Measurements from ENCODE around the gene TMC4.
"Not testable (repeated sequence)": the region's sequence is repeated elsewhere in the genome, so short reads cannot be mapped to it uniquely, and the experiment has no call there.

TMC4 gene

DNA sequence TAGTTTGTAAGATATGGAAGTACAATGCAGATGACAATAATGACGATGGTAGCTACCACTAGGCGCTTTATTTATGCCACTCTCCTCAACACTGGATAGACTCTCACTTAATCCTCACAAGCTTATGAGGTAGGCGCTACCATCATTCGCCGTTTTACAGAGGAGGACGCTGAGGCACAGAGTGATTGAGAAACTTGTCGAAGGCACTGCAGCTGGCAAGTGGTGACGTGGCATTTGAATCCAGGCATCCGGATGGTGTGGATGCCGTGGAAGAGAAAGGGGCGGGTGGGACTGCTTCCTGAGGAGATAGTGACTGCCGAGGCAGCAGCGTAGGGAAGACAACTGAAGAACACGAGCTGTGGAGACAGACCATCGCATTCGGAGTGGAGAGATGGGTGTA, 26.4 kb upstream of the TMC4 start:
- no peak for DNase-seq (ENCODE audit: low read depth)
- H3K4me3 ChIP-seq (ENCODE audit: control insufficient read depth, low read depth, low read length), result no peak overlapping the region

DNA sequence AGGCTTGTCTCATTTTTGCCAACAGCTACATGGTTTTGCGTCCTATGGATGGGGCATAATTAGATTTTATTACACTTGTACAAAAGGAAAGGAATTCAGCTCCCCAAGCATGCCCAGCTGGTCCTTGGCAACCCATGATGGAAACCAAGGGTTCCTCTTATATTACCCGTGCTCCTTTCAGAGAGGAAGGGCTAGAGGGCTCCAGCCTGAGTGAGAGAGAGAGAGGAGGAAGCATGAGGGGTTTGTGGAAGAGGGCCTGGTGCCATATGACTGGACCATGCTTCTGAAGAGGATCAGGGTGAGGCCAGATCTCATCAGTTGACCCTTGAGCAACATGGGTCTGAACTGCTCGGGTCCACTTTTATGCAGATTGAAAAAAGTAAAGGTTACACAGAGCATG, 24.2 kb upstream of the TMC4 start:
- DNase-seq (ENCODE audit: low read depth), result no peak
- TF ChIP-seq, protein P1, sequence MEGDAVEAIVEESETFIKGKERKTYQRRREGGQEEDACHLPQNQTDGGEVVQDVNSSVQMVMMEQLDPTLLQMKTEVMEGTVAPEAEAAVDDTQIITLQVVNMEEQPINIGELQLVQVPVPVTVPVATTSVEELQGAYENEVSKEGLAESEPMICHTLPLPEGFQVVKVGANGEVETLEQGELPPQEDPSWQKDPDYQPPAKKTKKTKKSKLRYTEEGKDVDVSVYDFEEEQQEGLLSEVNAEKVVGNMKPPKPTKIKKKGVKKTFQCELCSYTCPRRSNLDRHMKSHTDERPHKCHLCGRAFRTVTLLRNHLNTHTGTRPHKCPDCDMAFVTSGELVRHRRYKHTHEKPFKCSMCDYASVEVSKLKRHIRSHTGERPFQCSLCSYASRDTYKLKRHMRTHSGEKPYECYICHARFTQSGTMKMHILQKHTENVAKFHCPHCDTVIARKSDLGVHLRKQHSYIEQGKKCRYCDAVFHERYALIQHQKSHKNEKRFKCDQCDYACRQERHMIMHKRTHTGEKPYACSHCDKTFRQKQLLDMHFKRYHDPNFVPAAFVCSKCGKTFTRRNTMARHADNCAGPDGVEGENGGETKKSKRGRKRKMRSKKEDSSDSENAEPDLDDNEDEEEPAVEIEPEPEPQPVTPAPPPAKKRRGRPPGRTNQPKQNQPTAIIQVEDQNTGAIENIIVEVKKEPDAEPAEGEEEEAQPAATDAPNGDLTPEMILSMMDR (IDR thresholded peaks at IDR 0.05; ENCODE audit: control insufficient read depth, insufficient read depth, low read depth, low read length, missing control alignments), result no peak
- no peak overlapping the region for H3K4me3 ChIP-seq (ENCODE audit: control insufficient read depth, low read depth, low read length)

More for the DNA sequence above, 26.4 kb upstream of the TMC4 start:
- TF ChIP-seq, protein P1 (IDR thresholded peaks at IDR 0.05; ENCODE audit: control insufficient read depth, insufficient read depth, low read depth, low read length, missing control alignments), result no peak

GRCh38 chr19:54196536-54196935, 23.6 kb upstream of the TMC4 start:
- TF ChIP-seq, protein P1 (IDR thresholded peaks at IDR 0.05; ENCODE audit: control insufficient read depth, insufficient read depth, low read depth, low read length, missing control alignments), result no peak
- DNase-seq (ENCODE audit: low read depth), result no peak
- H3K4me3 ChIP-seq (ENCODE audit: control insufficient read depth, low read depth, low read length), result no peak overlapping the region

GRCh38 chr19:54194463-54194862, 21.5 kb upstream of the TMC4 start:
- not testable (repeated sequence) for H3K4me3 ChIP-seq (ENCODE audit: control insufficient read depth, low read depth, low read length); DNase-seq (ENCODE audit: low read depth)

GRCh38 chr19:54193011-54193410, 20.1 kb upstream of the TMC4 start:
- no peak overlapping the region for H3K4me3 ChIP-seq (ENCODE audit: control insufficient read depth, low read depth, low read length)
- DNase-seq (ENCODE audit: low read depth), result no peak
- TF ChIP-seq, protein P1 (IDR thresholded peaks at IDR 0.05; ENCODE audit: control insufficient read depth, insufficient read depth, low read depth, low read length, missing control alignments), result no peak

- TF ChIP-seq, protein P1 (IDR thresholded peaks at IDR 0.05; ENCODE audit: control insufficient read depth, insufficient read depth, low read depth, low read length, missing control alignments), result no peak
- H3K4me3 ChIP-seq (ENCODE audit: control insufficient read depth, low read depth, low read length), result peak overlapping the region; percentile 76
- no peak for DNase-seq (ENCODE audit: low read depth)
Measured at GRCh38 chr19:54191811-54192453, 19.0 kb upstream of the TMC4 start.

GRCh38 chr19:54191011-54191810, 18.3 kb upstream of the TMC4 start, which contains the start of gene TSEN34:
Gene TSEN34, plus strand, starts transcription at chr19:54191308. Its CDS starts 57 bp downstream, at chr19:54191365.
- DNase-seq (ENCODE audit: low read depth), result no peak
- H3K4me3 ChIP-seq (ENCODE audit: control insufficient read depth, low read depth, low read length), result peak within 1 kb of the TSS; percentile 76
- TF ChIP-seq, protein P1 (IDR thresholded peaks at IDR 0.05; ENCODE audit: control insufficient read depth, insufficient read depth, low read depth, low read length, missing control alignments), result no peak

Measured in AG09309 (cell line).